ENCODE measurements around the gene EXOC1.

DNA sequence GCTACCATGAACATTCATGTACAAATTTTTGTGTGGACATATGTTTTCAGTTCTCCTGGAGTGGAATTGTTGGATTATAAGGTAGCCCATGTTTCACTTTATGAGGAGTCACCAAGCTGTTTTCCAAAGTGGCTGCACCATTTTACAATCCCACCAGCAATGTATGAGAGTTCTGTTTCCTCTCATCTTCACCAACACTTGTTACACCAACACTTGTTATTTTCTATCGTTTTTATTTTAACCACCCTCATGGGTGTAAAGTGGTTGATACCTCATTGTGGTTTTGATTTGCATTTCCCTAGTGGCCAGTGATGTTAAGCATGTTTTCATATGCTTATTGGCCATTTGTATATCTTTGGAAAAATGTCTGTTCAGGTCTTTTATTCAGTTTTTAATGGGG lies 4.1 kb downstream of the EXOC1 start:
- TF ChIP-seq, protein P1, sequence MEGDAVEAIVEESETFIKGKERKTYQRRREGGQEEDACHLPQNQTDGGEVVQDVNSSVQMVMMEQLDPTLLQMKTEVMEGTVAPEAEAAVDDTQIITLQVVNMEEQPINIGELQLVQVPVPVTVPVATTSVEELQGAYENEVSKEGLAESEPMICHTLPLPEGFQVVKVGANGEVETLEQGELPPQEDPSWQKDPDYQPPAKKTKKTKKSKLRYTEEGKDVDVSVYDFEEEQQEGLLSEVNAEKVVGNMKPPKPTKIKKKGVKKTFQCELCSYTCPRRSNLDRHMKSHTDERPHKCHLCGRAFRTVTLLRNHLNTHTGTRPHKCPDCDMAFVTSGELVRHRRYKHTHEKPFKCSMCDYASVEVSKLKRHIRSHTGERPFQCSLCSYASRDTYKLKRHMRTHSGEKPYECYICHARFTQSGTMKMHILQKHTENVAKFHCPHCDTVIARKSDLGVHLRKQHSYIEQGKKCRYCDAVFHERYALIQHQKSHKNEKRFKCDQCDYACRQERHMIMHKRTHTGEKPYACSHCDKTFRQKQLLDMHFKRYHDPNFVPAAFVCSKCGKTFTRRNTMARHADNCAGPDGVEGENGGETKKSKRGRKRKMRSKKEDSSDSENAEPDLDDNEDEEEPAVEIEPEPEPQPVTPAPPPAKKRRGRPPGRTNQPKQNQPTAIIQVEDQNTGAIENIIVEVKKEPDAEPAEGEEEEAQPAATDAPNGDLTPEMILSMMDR (IDR thresholded peaks at IDR 0.05; ENCODE audit: low read depth, low read length, poor library complexity, severe bottlenecking), result no peak
- no peak for TF ChIP-seq EZH2phosphoT487 (IDR thresholded peaks at IDR 0.05; ENCODE audit: borderline replicate concordance, low read length)
